Astrocyte of the hippocampus (primary cell): ENCODE measurements around the gene CHRFAM7A.
"Not testable (repeated sequence)": the region's sequence is repeated elsewhere in the genome, so short reads cannot be mapped to it uniquely, and the experiment has no call there.

Experiments
- DNase-seq: peaks from one replicate; pipeline ENCODE4 v3.0.0; 2011; ENCODE audit warnings: low read depth, low spot score

CHRFAM7A gene

DNA sequence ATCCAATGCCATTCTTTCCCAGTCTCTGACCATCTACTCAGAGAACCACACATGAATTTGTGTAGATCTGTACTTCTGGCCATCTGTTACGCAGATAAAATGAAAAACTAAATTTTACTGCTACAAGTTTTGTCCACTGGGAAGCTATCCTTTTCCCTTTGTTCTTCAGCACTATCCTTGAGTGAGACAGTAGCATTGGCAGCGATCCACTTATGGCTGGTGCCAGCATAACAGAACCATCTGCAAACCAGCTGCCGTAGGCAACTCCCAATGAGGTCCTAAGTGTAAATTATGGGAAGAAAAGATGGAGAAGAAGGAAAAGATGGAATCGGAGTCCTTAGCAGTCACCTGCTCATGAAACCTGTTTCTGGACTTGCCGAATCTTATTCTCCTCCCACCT lies 72.3 kb downstream of the CHRFAM7A start:
- DNase-seq: not testable (repeated sequence)

DNA sequence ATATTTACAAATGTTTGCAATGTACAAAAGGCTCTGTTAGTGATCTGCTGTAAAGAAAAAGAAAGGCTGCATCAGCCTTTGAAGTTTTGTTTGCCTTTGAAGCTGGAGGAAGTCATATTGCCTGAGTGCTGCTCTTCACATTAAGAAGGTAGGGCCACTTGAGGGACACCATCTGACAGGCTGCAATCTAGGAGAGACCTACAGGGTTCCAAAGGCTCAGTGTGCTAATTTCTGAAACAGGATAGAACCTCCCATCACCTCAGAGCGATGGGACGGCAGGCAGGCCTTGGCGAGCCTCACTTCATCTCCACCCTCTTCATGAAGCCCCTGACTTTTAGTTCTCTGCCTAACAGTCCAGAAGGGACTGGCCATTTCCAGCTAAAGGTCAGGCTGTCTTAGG lies 77.6 kb downstream of the CHRFAM7A start:
- not testable (repeated sequence) for DNase-seq

DNA sequence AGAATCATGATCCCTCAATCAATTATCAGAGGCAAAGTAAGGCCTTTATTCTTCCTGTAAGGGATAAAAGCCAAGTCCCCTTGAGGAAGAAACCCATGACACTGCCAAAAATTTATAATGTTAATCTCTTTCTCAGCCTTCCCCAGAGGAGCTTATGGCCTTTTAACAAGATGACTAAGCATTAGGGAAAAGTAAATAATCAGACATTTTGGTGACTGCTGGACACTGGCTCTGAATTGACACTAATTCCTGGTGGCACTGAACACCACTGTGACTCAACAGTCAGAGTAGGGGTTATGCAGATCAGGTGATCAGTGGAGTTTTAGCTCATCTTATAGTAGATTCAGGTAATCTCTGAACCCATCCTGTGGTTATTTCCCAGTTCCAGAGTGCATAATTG lies 82.8 kb downstream of the CHRFAM7A start:
- DNase-seq: not testable (repeated sequence)
